Activated CD8-positive, alpha-beta memory T cell treated with anti-CD3 and anti-CD28 coated beads, Interleukin-2, amount 50 U/mL, for 1 hour (primary cell): ENCODE data around the gene PNP.
A peak's percentile ranks its signal among the peaks of the same experiment; 100 is the strongest.

ENCODE experiments used
- DNase-seq: peaks from one replicate; pipeline ENCODE4 v3.0.0-alpha.2; 2020; ENCODE audit errors: extremely low read depth

The PNP gene

DNA sequence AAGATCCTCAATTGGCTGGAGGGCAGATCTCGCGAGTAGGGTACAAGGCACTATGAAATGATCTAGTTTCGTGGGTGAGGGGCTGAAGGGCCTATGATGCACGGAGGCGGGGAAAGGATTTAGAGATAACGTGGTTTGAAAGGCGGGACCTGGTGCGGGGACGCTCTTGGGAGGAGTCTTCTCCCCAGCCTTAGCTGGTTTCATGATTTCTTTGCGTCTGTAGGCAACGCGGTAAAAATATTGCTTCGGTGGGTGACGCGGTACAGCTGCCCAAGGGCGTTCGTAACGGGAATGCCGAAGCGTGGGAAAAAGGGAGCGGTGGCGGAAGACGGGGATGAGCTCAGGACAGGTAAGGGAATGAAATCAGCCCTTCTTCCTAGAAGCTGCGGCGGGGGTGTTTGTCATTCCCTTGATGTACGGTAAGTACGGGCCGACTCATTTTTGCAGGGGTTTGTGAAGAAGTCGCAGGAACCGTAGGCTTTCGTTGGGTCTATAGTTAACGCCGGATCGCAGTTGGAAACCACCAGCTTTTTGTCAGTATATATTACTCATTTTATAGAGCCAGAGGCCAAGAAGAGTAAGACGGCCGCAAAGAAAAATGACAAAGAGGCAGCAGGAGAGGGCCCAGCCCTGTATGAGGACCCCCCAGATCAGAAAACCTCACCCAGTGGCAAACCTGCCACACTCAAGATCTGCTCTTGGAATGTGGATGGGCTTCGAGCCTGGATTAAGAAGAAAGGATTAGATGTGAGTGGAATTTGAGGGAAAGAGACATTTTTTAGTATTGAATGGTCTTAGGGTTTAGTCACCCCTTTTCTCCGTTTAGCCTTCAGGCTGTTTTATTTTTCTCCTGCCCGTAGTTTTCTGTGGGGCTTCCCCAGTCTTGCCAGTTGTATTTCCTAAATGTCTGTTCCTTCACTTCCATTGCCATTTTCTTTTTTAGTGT lies 13.6 kb upstream of the PNP start:
- DNase-seq = no peak

DNA sequence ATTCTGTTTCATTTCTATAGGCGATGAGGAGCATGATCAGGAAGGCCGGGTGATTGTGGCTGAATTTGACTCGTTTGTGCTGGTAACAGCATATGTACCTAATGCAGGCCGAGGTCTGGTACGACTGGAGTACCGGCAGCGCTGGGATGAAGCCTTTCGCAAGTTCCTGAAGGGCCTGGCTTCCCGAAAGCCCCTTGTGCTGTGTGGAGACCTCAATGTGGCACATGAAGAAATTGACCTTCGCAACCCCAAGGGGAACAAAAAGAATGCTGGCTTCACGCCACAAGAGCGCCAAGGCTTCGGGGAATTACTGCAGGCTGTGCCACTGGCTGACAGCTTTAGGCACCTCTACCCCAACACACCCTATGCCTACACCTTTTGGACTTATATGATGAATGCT lies 12.2 kb upstream of the PNP start:
- no peak for DNase-seq

DNA sequence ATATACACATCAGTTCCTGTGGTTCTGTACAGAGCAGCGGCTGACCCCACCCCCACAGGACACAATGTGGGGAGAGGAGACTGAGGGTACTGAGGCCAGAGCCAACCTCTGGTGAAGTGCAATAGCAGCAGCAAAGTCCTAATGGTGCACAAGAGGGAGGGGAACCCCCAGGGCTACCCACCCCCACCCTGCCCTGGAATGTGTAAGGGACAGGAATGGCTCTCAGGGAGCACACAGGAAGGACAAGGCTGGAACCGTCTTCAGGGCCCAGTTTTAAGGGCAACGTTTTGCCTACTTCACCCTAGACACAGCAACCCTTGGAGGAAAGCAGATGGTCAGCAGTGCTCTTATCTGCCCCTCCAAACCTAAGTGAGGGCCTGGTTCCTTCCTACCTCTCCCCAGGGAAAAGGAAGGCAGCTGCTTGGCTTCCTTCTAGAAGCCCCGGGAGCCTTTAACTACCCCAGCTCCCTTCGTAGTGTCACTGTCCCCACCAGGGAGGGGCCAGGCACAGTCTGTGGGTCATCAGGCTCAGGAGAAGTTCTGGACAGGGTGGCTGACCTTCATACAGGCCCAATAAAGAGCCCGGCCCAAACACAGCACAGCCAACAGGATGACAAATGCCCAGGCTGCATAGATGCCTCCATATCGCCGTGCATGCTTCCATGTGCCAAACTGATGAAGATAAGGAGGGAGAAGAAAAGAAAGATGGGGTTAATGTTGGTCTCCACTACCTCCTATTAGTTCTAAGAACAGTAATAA lies 11.0 kb upstream of the PNP start:
- DNase-seq = no peak

DNA sequence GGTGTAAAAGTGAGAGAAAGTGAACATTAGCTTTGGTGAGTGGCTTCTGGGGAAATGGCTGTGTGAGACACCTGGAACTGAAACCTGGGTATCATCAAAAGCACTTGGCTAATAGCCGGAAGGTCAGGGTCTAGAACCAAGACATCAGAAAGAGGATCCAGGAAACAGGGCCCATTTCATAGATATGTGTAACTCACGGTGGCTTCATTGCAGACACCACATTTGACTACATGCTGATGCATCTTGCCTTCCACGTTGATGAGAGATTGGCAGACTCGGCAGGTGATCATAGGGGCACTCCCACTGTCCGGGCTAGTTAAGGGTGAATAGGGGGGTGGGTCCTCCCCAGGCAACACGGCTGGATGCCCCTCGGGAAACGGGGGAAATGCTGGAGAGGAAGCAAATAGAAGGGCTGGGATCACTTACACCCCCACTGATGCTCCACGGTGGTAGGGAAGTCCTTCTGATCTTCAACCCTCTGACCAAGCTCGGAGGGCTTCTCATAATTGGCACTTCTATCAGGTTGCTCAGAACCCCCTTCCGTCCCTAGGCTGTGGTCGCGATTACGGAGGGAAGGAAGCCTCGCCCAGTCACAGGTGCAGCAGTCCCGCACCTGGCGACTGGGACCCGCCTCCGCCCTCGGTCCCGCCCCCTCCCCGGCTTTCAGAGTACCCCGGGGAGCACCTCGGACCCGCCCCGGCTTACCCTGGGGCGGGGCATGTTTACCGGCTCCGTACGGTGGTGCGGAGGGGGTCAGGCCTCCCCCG lies 8.6 kb upstream of the PNP start:
- DNase-seq = no peak

- peak; percentile 100 for DNase-seq
Measured at GRCh38 chr14:20461225-20462141, 7.7 kb upstream of the PNP start, which contains the start of gene PIP4P1. Gene PIP4P1, minus strand, starts transcription at chr14:20461434. Its CDS starts 109 bp downstream, at chr14:20461325.

DNA sequence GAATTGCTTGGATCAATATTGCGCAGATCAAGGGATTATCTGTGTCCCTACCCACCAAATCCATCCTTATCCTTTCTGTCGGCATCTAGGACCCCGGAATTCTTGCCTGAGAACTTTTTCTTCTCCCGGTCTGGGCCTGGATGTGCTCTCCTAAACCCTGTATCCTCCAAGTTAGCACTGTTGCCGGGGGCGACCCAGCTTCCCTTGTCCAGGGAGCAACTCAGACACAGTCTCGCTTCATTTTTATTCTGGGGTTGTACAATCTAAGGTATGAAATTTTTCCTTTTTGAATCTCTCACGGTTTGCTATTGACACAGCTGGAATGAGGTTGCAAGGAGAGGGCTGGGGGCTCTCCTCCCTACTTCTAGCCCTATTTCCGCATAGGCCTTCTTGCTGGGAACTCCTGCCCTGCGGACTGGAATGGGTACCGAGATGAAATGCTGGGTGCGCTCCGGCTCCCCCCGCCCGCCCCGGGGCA lies 403 bp upstream of the PNP start:
- DNase-seq = no peak

DNA sequence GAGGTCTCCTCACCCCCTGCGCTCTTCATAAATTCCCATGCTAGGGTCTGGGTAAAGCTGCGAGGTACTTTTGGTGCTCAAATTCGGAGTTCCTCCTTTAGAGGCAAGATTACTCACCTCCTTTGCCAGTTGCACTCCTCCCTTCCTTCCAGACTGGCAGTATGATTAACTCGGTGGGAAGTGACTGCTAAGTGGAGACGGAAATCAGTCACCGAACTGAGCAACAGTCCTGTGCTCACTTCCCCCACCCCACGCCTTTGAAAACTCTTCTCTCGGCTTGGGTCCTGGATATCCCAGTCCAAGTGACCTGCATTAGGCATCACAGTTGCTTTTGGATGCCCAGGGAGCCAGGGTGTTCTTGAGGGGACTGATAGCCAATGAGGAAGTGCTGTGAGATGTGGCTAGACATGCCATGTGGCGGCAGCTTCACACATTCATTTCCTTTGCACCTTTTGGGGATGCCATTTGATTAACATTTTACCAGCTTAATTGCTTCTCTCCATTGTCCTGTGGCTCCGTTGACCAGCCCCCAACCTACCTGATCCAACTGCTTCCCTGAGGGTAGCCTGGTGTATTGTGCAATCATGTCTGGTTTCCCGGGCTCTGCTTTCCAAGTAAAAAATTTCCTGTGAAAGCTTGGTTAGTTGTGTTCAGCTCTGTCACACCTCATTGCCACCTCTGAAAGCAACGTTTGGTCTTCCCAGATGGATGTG lies 840 bp downstream of the PNP start:
- no peak for DNase-seq

- no peak for DNase-seq
Measured at GRCh38 chr14:20470603-20470901, 1.3 kb downstream of the PNP start.

DNA sequence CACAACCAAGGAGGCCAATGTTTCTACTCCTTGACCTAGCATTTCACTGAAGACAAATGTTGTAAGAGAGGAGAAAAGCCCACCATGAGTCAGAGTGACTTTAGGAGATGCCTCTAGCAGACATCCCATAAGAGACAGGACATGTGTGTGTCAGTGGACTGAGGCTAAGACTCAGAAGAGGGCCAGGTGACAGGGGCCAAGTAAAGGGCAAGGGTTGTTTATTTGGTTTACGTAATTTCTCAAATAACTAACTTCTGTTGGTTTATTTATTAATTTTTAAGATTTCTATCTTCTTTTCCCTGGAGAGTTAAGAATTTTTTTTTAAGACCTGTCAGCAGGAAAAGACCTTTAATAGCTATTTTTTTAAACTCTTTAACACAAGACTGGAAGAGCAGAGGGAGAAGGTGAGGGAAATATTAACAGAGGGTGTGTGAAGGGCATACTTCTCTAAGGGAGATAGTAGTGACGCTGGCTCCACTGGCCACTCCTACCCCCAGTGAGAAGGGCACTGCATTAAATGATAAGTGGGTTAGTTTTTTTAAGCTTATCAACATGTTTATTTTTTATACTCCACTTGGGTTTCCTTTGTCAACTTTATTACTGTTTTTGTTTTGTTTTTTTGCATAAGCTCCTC lies 3.4 kb downstream of the PNP start:
- DNase-seq = no peak

- no peak for DNase-seq
Measured at GRCh38 chr14:20476776-20477175, 7.6 kb downstream of the PNP start.

DNA sequence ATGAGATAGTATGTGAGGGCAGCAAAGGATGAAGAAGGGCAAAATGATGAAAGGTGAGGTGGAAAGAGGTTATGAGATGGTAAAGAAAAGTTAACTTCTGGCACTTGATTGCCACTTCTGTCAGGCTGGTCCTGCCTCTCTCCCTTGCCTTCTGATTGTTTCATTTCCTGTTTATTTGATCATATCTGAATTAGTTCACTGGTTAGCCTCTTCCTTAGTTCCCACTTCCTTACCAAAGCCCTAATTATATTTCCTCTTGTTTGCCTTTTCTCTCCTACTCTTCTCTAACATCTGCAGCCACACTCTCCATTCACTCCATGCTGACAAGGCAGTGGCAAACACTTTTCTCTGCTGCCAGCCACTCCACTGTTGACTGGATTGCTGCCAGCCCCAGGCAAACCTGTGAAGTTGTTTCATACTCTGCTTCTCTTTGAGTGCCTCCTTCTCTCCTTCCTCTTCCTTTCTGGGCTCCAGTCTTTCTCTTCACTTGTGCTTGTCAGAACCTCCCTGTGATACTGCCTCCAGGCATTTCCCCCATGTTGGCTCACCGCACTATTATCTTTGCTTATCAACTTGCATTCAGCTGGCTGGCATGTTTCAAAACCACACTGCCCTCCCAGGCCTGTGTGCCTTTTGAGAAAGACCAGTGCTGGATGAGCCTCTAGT lies 8.1 kb downstream of the PNP start:
- DNase-seq = no peak

- DNase-seq = no peak
Measured at GRCh38 chr14:20478894-20479293, 9.7 kb downstream of the PNP start.

DNA sequence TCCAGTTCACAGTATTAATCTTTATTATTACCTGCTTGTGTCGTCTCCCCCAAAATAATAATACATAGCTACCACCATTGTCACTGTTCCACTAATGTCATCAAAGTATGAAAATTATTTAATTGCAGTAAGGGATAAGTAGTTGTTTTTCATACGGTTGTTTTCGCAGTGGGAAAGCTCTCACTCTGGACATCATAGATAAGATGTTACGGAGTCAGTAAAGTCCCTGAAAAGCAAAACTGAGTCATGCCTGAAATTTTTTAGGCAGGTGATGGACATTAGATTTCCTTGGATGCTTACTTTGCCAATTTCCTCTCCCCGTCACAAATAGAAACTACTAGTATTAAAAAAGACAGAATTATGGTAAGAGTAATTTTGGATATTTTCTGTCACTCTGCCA lies 13.2 kb downstream of the PNP start:
- DNase-seq = no peak

GRCh38 chr14:20485900-20486299 lies 16.7 kb downstream of the PNP start:
- no peak for DNase-seq

DNA sequence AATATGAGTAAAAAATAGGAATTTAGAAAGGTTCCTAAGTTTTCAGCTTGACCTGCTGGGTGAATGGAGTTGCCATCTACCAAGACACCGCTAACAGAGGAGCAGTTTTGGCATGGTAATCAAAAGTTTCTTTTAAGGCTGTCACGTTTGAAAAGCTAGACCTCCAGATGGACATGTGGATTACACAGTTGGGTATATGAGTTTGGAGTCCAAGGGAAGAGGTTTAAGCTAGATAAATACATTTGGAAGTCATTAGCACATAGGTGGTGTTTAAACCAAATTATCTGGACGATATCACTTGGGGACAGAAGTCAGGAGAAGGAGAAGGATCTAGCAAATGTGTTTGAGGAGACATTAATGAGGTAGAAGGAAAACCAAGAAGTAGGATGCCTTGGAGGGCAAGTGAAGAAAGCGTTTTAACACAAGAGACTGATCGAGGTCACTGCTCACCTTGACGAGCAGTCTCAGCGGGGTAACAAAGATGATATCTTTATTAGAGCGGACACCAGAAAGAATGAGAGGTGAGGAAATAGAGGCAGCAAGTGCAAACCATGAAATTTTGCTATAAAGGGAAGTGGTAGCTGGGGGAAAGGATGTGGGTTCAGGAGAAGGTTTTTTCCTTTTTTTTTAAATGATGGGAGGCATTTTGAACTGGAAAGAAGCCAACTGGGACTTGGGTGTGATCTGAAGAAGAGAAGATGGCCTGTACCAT lies 17.6 kb downstream of the PNP start:
- no peak for DNase-seq

- no peak for DNase-seq
Measured at GRCh38 chr14:20487396-20487725, 18.2 kb downstream of the PNP start.

- DNase-seq = no peak
Measured at GRCh38 chr14:20489093-20489994, 20.1 kb downstream of the PNP start.

DNA sequence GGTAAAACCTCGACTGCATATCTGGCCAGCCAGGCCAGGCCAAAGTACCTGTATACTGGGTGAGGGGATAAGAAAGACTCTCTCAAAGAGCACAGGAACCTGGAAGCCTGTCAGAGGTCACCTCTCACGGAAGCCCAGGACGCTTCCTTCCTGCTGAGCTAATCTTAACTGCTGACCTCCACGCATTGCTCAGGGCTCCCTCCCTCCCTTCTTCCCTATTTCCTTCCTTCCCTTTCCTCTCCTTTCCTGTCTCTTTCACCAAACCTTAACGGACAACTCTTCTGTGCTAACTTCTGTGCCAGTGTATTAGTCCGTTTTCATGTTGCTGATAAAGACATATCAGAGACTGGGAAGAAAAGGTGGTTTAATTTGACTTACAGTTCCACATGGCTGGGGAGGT lies 21.4 kb downstream of the PNP start:
- DNase-seq = no peak
